GM20431 (cell line): Measurements from ENCODE around the gene ZNF619.

Experiments used
- in situ Hi-C: fragments of 300-500 bp; cut with MseI, MboI; formaldehyde crosslinking; loops from one replicate; pipeline ENCODE4 v1.15.0; 2020; ENCODE audit warnings: low sequenced_read_pairs; ENCODE audit not compliant: unreplicated experiment

Gene ZNF619

DNA sequence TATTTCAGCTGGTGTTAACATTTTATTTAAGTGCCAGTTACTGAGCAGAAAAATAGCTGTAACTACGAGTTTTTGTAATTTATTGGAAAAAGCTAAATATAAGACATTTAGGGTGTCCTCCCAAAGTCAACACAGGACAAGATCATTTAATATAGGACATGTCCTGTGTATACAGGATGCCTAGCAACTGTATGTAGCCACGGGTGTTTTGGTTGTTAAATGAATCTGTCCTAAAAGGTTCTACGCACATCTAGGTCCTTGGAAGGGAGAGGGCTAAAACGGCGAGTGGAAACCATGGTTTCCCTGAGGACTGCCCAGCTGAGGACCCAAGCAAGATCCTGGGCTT lies 47.3 kb downstream of the ZNF619 start:
- in situ Hi-C loops = no loop called here

DNA sequence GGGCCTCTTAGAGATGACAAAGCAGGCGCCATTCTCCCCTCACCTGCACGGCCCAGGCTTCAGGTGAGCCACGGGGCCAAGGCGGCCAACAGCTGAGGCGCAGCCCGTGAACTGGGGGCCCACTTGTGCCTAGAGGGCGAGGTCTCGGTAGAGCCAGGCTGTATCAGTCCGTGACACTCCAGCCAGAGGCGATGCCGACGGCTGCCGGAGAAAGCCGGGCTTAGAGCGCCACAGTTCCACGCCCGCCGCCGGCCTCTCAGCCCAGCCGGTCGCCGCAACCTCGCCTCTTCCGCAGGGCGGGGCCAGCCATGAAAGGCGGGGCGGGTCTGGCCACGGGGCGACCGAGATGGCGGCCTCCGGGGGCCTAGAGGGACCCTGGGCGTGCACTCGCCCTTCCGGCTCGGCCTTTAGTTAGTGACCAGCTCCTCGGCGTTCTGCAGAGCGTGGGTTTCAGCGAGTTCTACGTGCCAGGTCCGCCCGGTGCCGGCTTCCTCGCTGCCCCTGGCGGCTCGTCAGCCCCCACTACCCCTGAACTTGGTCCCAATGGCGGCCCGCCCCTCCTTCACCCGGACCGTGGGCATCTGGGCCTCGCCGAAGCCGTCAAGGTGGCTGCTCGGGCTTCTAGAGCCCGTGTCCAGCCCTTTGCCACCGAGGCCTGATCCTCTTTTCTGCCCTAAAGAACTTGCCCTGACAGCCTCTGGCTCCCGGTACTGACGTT lies 47.8 kb downstream of the ZNF619 start, which contains the start of gene ZNF621:
ZNF621 (plus strand) TSS at position 393 of the 718 bp plus-strand sequence. CDS start 881 bp downstream, outside the sequence.
- in situ Hi-C loops = no loop called here

GRCh38 chr3:40528426-40528825 lies 51.5 kb downstream of the ZNF619 start:
- in situ Hi-C loops = no loop called here

DNA sequence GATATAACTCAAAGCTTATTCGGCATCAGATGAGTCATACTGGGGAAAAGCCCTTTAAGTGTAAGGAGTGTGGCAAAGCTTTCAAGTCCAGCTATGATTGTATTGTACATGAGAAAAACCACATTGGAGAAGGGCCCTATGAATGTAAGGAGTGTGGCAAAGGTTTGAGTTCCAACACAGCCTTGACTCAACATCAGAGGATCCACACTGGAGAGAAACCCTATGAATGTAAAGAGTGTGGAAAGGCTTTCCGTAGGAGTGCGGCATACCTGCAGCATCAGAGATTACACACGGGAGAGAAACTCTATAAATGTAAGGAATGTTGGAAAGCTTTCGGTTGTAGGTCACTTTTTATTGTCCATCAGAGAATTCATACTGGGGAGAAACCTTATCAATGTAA lies 55.3 kb downstream of the ZNF619 start:
- in situ Hi-C loops = no loop called here

GRCh38 chr3:40534283-40534682 lies 57.4 kb downstream of the ZNF619 start:
- in situ Hi-C loops = no loop called here
